SK-N-SH treated with all-trans-retinoic acid at 6 μM for 48 hours (cell line): Measurements from ENCODE around the gene AKAP9.
"Not testable (repeated sequence)": the region's sequence is repeated elsewhere in the genome, so short reads cannot be mapped to it uniquely, and the experiment has no call there.

Source experiments
- ATAC-seq: fragments of 200-7000 bp; cut with Tn5 transposase; 3 replicates; pipeline ENCODE4 v1.9.1; 2020; ENCODE audit warnings: mild to moderate bottlenecking, moderate library complexity
- ARNTL ChIP-seq: fragments of 450-650 bp; formaldehyde crosslinking; IDR thresholded peaks from 2 replicates; pipeline ENCODE4 v1.5.0; 2020; ENCODE audit warnings: low read depth, mild to moderate bottlenecking, moderate library complexity, borderline replicate concordance
- BACH2 ChIP-seq: fragments of 250-450 bp; sonication (Bioruptor Pico); IDR thresholded peaks from 2 replicates; pipeline ENCODE4 v1.9.0; 2021; ENCODE audit warnings: mild to moderate bottlenecking, borderline replicate concordance
- CSDC2 ChIP-seq: fragments of 250-450 bp; sonication (Bioruptor Pico); IDR thresholded peaks from 2 replicates; pipeline ENCODE4 v1.5.0; 2020; ENCODE audit warnings: mild to moderate bottlenecking, moderate library complexity
- ESRRG ChIP-seq: fragments of 250-450 bp; sonication (Bioruptor Pico); IDR thresholded peaks from 2 replicates; pipeline ENCODE4 v1.6.1; 2021; ENCODE audit warnings: mild to moderate bottlenecking
- GLIS3 ChIP-seq: fragments of 250-450 bp; sonication (Bioruptor Pico); IDR thresholded peaks from 2 replicates; pipeline ENCODE4 v1.5.0; 2020; ENCODE audit warnings: mild to moderate bottlenecking, moderate library complexity
- ISL1 ChIP-seq: fragments of 250-450 bp; sonication (Bioruptor Pico); IDR thresholded peaks from 2 replicates; pipeline ENCODE4 v2.1.2; 2022; ENCODE audit warnings: mild to moderate bottlenecking, moderate library complexity
- OSR1 ChIP-seq: fragments of 250-450 bp; sonication (Bioruptor Pico); IDR thresholded peaks from 2 replicates; pipeline ENCODE4 v1.8.0; 2022; ENCODE audit warnings: moderate library complexity, mild to moderate bottlenecking, inconsistent platforms
- PPARA ChIP-seq: fragments of 250-450 bp; sonication (Bioruptor Pico); IDR thresholded peaks from 2 replicates; pipeline ENCODE4 v1.5.0; 2020; ENCODE audit warnings: mild to moderate bottlenecking, borderline replicate concordance
- RARB ChIP-seq: fragments of 250-450 bp; sonication (Bioruptor Pico); IDR thresholded peaks from 2 replicates; pipeline ENCODE4 v1.8.0; 2021; ENCODE audit warnings: mild to moderate bottlenecking, moderate library complexity
- TCF4 ChIP-seq: fragments of 250-450 bp; sonication (Bioruptor Pico); IDR thresholded peaks from 2 replicates; pipeline ENCODE4 v1.8.0; 2021; ENCODE audit warnings: mild to moderate bottlenecking, moderate library complexity, borderline replicate concordance
- TOX ChIP-seq: fragments of 250-450 bp; sonication (Bioruptor Pico); IDR thresholded peaks from 2 replicates; pipeline ENCODE4 v1.8.0; 2021; ENCODE audit warnings: mild to moderate bottlenecking, moderate library complexity, borderline replicate concordance
- ZC3H10 ChIP-seq: fragments of 250-450 bp; sonication (Bioruptor Pico); IDR thresholded peaks from 2 replicates; pipeline ENCODE4 v1.5.1; 2021; ENCODE audit warnings: mild to moderate bottlenecking, moderate library complexity
- ZFP3 ChIP-seq: fragments of 250-450 bp; sonication (Bioruptor Pico); IDR thresholded peaks from 2 replicates; pipeline ENCODE4 v1.5.0; 2020; ENCODE audit warnings: mild to moderate bottlenecking, moderate library complexity
- ZFP30 ChIP-seq: fragments of 450-650 bp; formaldehyde crosslinking; IDR thresholded peaks from 2 replicates; pipeline ENCODE4 v1.5.0; 2022; ENCODE audit warnings: mild to moderate bottlenecking, moderate library complexity
- ZNF565 ChIP-seq: fragments of 450-650 bp; formaldehyde crosslinking; conservative IDR thresholded peaks from 2 replicates; pipeline ENCODE4 v1.5.0; 2020; ENCODE audit warnings: low read depth, mild to moderate bottlenecking, moderate library complexity
- ZNF70 ChIP-seq: fragments of 450-650 bp; formaldehyde crosslinking; IDR thresholded peaks from 2 replicates; pipeline ENCODE4 v1.5.0; 2020; ENCODE audit warnings: mild to moderate bottlenecking, moderate library complexity
- ZNF8 ChIP-seq: fragments of 450-650 bp; formaldehyde crosslinking; IDR thresholded peaks from 2 replicates; pipeline ENCODE4 v1.5.0; 2020; ENCODE audit warnings: mild to moderate bottlenecking, moderate library complexity
- TF ChIP-seq, protein P1 (sequence below): fragments of 250-450 bp; sonication (Bioruptor Pico); IDR thresholded peaks from 2 replicates; pipeline ENCODE4 v1.5.1; 2020; ENCODE audit warnings: low read depth, mild to moderate bottlenecking, moderate library complexity
- TF ChIP-seq, protein P2 (sequence below): fragments of 250-450 bp; sonication (Bioruptor Pico); IDR thresholded peaks from 2 replicates; pipeline ENCODE4 v1.5.0; 2020; ENCODE audit warnings: mild to moderate bottlenecking, moderate library complexity
- TF ChIP-seq, protein P3 (sequence below): fragments of 250-450 bp; sonication (Bioruptor Pico); IDR thresholded peaks from 2 replicates; pipeline ENCODE4 v1.8.0; 2020; ENCODE audit warnings: mild to moderate bottlenecking, moderate library complexity, borderline replicate concordance
- TF ChIP-seq, protein P4 (sequence below): fragments of 250-450 bp; sonication (Bioruptor Pico); IDR thresholded peaks from 2 replicates; pipeline ENCODE4 v1.5.1; 2021; ENCODE audit warnings: mild to moderate bottlenecking, moderate library complexity
- TF ChIP-seq, protein P5 (sequence below): fragments of 250-450 bp; sonication (Bioruptor Pico); IDR thresholded peaks from 2 replicates; pipeline ENCODE4 v1.8.0; 2021; ENCODE audit warnings: low read depth, mild to moderate bottlenecking, moderate library complexity, borderline replicate concordance

AKAP9 gene

DNA sequence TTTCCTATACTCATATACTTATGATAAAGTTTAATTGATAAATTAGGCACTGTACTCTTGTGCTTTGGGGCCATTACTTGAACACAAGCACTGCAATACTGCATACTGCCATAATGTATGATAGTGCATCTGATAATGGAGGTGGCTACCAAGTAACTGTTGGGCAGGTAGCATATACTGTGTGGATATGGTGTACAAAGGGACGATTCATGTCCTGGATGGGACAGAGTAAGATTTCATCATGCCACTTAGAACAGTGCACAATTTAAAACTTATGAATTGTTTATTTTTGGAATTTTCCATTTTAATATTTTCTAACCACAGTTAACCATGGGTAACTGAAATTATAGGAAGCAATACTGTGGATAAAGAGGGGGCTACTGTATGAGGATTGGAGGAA is 38.9 kb downstream of the AKAP9 start:
- TF ChIP-seq PPARA (CRISPR knock-in tag) = no peak
- TF ChIP-seq, protein P1, sequence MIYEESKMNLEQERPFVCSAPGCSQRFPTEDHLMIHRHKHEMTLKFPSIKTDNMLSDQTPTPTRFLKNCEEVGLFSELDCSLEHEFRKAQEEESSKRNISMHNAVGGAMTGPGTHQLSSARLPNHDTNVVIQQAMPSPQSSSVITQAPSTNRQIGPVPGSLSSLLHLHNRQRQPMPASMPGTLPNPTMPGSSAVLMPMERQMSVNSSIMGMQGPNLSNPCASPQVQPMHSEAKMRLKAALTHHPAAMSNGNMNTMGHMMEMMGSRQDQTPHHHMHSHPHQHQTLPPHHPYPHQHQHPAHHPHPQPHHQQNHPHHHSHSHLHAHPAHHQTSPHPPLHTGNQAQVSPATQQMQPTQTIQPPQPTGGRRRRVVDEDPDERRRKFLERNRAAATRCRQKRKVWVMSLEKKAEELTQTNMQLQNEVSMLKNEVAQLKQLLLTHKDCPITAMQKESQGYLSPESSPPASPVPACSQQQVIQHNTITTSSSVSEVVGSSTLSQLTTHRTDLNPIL = no peak
- no peak for TF ChIP-seq RARB (CRISPR knock-in tag)
- TF ChIP-seq ESRRG (CRISPR knock-in tag) = no peak
- no peak for TF ChIP-seq ZFP3 (CRISPR knock-in tag)
- ATAC-seq = no peak

DNA sequence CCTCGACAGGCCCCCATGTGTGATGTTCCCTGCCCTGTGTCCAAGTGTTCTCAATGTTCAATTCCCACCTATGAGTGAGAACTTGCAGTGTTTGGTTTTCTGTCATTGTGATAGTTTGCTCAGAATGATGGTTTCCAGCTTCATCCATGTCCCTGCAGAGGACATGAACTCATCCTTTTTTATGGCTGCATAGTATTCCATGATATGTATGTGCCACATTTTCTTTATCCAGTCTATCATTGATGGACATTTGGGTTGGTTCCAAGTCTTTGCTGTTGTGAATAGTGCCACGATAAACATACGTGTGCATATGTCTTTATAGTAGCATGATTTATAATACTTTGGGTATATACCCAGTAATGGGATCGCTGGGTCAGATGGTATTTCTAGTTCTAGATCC is 41.7 kb downstream of the AKAP9 start:
- ATAC-seq = not testable (repeated sequence)

DNA sequence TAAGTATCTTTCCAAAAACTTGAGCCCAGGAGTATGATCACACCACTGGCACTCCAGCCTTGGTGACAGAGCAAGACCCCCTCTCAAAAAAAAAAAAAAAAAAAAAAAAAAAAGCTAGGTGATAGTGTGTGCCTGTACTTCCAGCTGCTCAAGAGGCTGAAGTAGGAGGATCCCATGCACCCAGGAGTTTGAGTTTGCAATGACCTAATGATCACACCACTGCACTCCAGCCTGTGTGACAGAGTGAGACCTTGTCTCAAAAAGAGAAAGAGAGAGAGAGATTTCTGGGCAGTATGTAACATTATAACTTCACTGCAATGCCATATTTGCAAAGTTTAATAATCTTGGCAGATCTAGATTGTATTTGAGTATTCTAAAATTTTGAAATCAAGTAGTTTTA is 47.6 kb downstream of the AKAP9 start:
- ATAC-seq = no peak
- TF ChIP-seq ZC3H10 (CRISPR knock-in tag) (no peak), RARB (CRISPR knock-in tag) (no peak), CSDC2 (no peak), ZNF8 (CRISPR knock-in tag) (no peak), BACH2 (CRISPR knock-in tag) (no peak), PPARA (CRISPR knock-in tag) (no peak), GLIS3 (no peak), TCF4 (CRISPR knock-in tag) (no peak), ESRRG (CRISPR knock-in tag) (no peak), ISL1 (CRISPR knock-in tag) (no peak), OSR1 (no peak), ARNTL (CRISPR knock-in tag) (no peak), TOX (no peak), ZNF70 (no peak), ZNF565 (no peak)
- TF ChIP-seq, protein P2, sequence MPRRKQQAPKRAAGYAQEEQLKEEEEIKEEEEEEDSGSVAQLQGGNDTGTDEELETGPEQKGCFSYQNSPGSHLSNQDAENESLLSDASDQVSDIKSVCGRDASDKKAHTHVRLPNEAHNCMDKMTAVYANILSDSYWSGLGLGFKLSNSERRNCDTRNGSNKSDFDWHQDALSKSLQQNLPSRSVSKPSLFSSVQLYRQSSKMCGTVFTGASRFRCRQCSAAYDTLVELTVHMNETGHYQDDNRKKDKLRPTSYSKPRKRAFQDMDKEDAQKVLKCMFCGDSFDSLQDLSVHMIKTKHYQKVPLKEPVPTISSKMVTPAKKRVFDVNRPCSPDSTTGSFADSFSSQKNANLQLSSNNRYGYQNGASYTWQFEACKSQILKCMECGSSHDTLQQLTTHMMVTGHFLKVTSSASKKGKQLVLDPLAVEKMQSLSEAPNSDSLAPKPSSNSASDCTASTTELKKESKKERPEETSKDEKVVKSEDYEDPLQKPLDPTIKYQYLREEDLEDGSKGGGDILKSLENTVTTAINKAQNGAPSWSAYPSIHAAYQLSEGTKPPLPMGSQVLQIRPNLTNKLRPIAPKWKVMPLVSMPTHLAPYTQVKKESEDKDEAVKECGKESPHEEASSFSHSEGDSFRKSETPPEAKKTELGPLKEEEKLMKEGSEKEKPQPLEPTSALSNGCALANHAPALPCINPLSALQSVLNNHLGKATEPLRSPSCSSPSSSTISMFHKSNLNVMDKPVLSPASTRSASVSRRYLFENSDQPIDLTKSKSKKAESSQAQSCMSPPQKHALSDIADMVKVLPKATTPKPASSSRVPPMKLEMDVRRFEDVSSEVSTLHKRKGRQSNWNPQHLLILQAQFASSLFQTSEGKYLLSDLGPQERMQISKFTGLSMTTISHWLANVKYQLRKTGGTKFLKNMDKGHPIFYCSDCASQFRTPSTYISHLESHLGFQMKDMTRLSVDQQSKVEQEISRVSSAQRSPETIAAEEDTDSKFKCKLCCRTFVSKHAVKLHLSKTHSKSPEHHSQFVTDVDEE (CRISPR knock-in tag) = no peak
- TF ChIP-seq, protein P3, sequence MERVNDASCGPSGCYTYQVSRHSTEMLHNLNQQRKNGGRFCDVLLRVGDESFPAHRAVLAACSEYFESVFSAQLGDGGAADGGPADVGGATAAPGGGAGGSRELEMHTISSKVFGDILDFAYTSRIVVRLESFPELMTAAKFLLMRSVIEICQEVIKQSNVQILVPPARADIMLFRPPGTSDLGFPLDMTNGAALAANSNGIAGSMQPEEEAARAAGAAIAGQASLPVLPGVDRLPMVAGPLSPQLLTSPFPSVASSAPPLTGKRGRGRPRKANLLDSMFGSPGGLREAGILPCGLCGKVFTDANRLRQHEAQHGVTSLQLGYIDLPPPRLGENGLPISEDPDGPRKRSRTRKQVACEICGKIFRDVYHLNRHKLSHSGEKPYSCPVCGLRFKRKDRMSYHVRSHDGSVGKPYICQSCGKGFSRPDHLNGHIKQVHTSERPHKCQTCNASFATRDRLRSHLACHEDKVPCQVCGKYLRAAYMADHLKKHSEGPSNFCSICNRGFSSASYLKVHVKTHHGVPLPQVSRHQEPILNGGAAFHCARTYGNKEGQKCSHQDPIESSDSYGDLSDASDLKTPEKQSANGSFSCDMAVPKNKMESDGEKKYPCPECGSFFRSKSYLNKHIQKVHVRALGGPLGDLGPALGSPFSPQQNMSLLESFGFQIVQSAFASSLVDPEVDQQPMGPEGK = no peak
- TF ChIP-seq, protein P4, sequence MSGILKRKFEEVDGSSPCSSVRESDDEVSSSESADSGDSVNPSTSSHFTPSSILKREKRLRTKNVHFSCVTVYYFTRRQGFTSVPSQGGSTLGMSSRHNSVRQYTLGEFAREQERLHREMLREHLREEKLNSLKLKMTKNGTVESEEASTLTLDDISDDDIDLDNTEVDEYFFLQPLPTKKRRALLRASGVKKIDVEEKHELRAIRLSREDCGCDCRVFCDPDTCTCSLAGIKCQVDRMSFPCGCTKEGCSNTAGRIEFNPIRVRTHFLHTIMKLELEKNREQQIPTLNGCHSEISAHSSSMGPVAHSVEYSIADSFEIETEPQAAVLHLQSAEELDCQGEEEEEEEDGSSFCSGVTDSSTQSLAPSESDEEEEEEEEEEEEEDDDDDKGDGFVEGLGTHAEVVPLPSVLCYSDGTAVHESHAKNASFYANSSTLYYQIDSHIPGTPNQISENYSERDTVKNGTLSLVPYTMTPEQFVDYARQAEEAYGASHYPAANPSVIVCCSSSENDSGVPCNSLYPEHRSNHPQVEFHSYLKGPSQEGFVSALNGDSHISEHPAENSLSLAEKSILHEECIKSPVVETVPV (CRISPR knock-in tag) = no peak
- TF ChIP-seq, protein P5, sequence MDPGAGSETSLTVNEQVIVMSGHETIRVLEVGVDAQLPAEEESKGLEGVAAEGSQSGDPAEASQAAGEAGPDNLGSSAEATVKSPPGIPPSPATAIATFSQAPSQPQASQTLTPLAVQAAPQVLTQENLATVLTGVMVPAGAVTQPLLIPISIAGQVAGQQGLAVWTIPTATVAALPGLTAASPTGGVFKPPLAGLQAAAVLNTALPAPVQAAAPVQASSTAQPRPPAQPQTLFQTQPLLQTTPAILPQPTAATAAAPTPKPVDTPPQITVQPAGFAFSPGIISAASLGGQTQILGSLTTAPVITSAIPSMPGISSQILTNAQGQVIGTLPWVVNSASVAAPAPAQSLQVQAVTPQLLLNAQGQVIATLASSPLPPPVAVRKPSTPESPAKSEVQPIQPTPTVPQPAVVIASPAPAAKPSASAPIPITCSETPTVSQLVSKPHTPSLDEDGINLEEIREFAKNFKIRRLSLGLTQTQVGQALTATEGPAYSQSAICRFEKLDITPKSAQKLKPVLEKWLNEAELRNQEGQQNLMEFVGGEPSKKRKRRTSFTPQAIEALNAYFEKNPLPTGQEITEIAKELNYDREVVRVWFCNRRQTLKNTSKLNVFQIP (CRISPR knock-in tag) = no peak
- TF ChIP-seq, all 23 proteins: peak for 0

DNA sequence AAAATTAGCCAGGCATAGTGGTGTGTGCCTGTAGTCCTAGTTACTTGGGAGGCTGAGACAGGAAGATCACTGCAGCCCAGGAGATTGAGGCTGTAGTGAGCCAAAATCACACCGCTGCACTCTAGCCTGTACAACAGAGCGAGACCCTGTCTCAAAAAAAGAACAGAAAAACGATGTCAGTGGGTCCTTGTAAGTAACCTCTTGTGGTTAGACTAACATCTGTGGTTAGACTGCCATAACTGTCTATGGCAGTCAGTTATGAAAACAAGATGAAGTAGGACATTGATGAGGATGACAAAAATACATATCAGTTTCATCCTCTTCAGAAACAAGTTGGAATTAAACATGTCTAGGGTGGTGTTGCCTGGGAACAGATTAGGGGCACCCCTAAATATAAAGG is 53.3 kb downstream of the AKAP9 start:
- no peak for ATAC-seq
- TF ChIP-seq, protein P5 (CRISPR knock-in tag) = no peak
- TF ChIP-seq, protein P2 (CRISPR knock-in tag) = no peak
- TF ChIP-seq OSR1 (no peak), ARNTL (CRISPR knock-in tag) (no peak), ZFP30 (no peak), RARB (CRISPR knock-in tag) (no peak), ISL1 (CRISPR knock-in tag) (no peak)
- TF ChIP-seq, protein P3 = no peak
